Measurements from ENCODE around the gene IP6K3. TPM values are rescaled to one million over a fixed set of nuclear protein-coding genes. Genes with fewer than 3 reads are reported as not detected.

The IP6K3 gene
- total RNA-seq, 1 donor from 2014 or later = 47.6 TPM

DNA sequence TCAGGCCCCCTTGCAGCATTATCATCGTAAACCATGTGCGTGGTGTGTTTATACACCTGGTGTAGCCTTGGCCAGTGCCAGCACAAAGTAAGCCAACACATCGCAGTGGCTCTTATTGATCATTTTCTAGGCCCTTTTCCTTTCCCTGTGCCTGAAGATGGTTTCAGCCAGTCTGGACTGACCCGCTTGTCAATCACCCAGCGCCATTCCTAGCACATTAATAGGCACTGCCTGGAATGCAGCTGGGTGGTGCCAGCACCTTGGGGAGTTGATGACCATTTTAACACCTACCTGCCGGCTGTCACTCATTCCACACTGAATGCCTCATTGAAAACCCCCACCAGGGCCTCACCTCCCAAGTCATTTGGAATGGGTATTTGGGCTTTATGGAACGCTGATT lies 30.3 kb downstream of the IP6K3 start:
- ATAC-seq (no peak), DNase-seq (ENCODE audit: missing footprints) (no peak)
- intact Hi-C loops (cut with DNase I) = no loop called here

DNA sequence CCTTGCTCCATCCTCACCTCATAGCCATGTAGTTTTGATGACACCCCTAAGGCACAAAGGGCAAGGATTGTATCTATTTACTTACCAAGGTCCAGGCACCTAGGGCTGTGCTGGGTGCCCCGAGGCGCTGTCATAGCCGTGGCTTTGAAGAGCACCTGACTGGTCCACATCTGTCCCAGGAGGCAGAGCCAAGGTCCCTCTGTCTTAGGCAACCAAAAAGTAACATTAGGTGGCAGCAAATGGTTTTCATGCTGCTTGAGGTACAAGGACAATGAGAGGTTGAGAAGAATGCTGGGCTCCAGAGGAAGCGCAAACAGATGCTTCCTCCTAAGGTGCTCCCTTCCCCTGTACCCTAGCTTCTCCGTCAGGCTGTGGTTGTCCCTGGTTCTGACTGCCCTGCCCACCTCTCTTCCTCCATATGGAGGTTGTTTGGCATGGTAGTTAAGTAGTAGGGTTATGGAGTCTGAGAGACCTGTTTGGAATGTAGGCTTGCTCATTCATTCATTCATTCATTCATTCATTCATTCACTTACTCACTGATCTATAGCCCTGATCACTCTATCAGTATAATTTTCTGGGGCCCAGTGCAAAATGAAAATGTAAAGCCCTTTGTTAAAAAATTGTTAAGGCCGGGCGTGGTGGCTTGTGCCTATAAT lies 32.2 kb downstream of the IP6K3 start:
- no peak for ATAC-seq
- intact Hi-C loops (cut with DNase I) = no loop called here

DNA sequence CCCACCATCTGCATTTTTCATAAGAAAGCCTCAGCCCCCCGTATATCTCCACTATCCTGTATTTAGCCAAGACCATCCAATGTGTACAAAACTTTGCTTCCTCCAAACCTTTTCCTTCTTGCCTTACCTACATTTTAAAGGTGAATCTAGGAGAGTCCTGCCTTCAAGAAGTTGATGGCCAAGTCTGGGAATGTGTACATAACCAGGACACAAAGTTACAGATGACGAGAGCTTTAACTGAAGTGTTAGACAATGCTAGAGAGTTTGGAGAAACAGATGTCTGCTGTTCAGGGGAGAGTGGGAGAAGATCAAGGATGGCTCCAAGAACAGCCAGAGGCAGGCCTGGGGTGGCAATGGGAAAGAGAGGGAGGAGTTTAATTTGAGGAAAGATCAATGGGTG lies 32.9 kb downstream of the IP6K3 start:
- ATAC-seq (no peak), DNase-seq (ENCODE audit: missing footprints) (no peak)
- intact Hi-C loops (cut with DNase I) = no loop called here

More for the DNA sequence above, 32.2 kb downstream of the IP6K3 start:
- no peak for DNase-seq (ENCODE audit: missing footprints)

- no peak for ATAC-seq
- intact Hi-C loops (cut with DNase I) = no loop called here
These were observed 33.8 kb downstream of the IP6K3 start for GRCh38 chr6:33712914-33713313.

DNA sequence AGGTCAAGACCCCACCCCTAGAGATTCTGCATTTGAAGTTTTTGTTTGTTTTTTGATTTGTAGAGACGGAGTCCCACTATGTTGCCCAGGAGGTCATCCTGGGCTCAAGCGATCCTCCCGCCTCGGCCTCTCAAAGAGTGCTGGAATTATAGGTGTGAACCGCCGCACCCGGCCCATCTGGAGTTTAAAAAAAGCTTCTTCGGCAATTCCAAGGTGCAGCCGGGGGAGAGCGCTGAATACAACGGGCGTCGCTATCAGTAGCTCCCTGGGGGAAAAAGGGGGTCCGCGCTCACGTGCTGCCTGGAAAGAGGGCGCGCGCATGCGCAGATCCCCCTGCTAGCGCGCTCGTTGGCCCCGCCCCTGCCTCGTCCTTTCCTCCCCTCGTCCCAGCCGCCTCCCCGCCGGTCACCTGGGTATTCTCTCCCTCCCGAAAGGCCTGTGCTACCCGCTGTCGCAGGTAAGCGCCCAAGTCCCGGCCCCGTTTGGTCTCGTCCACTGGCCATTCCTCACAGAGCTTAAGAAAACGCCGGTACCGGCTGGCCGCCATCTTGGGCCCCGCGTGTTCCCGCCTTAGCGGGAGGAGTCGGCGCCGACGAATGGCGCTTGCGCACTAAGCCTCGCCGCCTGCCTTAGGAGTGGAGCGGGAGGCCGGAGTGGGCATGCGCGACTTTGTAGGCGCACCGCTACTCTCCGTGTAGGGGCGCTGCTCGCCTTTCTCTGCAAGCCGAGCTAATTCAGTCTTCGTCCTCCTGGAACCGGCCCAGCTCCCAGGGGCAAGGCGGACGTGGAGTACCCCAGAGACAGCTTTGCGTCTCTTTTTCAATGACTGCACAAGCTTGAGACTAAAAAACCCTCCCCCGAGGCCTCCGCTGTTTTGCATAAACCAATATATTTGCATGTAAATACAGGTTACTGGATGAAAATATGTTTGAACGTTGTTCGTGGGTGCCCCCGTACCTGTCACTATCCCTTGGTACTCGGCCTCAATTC lies 35.3 kb downstream of the IP6K3 start, which contains the start of gene UQCC2:
Gene UQCC2, minus strand, starts transcription at position 561 of the 990 bp plus-strand sequence. Its CDS starts 14 bp downstream, at position 547.
- DNase-seq (ENCODE audit: missing footprints) (peak; percentile 99), ATAC-seq (peak; percentile 98)
- intact Hi-C loops (cut with DNase I) = loop anchor here (1.0 to 2.0 kb wide), 2 partner anchors 33 to 51 kb away; no protein-coding TSS in a partner anchor

More at GRCh38 chr6:33712914-33713313, 33.8 kb downstream of the IP6K3 start:
- DNase-seq (ENCODE audit: missing footprints) = no peak

DNA sequence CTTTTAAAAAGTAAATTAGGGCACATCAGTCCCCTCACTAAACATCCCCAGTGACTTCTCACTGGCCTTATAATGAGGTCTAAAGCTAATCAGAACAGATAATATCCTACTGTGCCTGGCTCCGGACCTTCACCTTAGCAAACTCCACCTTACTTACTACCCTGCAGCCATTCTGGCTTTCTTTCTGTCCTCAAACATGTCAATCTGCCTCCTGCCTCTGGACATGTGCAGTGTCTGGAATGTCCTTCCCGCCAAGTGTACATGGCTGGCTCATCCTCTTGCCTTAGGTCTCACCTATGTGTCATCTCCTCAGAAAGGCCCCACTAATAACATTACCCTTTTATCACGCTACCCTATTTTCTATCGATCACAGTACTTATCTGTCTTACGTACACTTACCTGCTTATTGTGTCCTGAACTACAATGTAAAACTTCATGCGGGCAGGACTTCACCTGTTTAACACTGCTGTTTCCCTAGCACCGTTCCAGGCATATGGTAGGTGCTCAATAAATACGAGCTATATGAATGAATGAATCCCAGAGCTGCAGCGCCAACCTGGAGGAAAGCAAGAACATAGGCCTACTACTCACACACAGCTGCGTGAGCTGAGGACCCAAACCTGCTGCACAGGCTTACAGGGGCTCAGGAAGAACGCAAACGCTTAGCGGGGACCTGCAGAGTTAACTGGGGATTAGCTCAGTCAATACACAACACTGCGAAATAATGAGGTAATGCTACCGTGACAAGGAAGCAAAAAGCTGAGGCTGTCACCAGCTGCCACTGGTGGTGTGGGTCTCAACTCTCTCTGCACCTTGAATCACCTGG lies 36.2 kb downstream of the IP6K3 start:
- intact Hi-C loops (cut with DNase I) = loop anchor here (1.0 to 2.0 kb wide), 2 partner anchors 34 to 52 kb away; no protein-coding TSS in a partner anchor
- no peak for DNase-seq (ENCODE audit: missing footprints)
- no peak for ATAC-seq

GRCh38 chr6:33709605-33710295 lies 37.0 kb downstream of the IP6K3 start:
- DNase-seq (ENCODE audit: missing footprints) (no peak), ATAC-seq (no peak)
- intact Hi-C loops (cut with DNase I) = loop anchor here (2.0 kb wide), 1 partner anchor 35 kb away; no protein-coding TSS in a partner anchor

DNA sequence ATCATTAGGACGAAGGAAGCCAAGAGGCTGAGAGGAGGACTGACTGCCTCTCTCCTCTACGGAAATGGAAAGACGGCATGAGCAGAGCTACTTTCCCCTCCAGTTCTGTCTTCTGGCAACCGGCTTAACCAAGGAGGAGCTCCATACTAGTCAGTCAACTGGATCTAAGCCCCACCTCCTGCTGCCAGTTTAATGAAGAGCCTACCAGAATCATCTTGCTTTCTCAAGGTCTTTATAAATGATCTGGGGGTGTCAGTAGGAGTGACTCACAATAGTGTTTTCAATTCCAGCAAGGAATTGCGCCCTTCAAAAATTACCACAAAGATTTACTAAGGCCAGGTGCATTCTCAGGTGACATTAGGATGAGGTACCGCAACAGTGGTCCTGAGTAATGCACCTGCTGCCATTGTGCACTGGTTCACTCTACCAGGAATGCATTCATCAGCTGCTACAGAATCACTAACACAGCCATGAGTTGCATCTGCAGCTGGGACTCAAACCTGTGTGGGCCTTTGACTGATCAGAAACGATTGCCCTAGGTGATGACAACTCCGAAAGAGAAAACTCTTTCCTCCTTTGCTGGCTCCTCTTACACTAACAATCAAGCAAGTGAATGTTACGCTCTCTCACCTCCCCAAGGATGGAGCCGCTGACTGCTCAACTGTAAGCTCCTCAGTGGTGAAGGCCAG lies 38.0 kb downstream of the IP6K3 start:
- ATAC-seq (no peak), DNase-seq (ENCODE audit: missing footprints) (no peak)
- intact Hi-C loops (cut with DNase I) = no loop called here

DNA sequence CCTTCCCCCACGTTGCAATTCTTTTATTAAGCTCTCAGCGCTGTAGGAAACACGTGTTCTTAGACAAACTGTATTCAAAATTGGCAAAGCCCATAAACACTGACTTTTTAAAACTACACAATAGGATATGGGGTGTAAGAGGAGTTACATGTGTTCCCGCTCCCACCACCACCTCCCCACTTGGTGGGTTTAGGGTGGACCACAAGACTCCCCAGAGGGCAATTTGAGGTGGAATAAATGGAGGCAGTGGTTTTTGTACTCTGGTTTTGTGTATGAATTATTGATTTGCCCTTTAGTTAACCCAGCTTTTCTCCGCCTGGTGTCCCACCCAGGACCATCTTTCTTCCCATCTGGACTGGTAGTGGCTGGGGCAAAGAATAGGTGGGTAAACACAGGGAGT lies 38.9 kb downstream of the IP6K3 start:
- intact Hi-C loops (cut with DNase I) = no loop called here
- ATAC-seq = no peak

GRCh38 chr6:33705955-33706725 lies 40.6 kb downstream of the IP6K3 start:
- DNase-seq (ENCODE audit: missing footprints) = no peak
- intact Hi-C loops (cut with DNase I) = no loop called here

More for the DNA sequence above, 38.9 kb downstream of the IP6K3 start:
- no peak for DNase-seq (ENCODE audit: missing footprints)

DNA sequence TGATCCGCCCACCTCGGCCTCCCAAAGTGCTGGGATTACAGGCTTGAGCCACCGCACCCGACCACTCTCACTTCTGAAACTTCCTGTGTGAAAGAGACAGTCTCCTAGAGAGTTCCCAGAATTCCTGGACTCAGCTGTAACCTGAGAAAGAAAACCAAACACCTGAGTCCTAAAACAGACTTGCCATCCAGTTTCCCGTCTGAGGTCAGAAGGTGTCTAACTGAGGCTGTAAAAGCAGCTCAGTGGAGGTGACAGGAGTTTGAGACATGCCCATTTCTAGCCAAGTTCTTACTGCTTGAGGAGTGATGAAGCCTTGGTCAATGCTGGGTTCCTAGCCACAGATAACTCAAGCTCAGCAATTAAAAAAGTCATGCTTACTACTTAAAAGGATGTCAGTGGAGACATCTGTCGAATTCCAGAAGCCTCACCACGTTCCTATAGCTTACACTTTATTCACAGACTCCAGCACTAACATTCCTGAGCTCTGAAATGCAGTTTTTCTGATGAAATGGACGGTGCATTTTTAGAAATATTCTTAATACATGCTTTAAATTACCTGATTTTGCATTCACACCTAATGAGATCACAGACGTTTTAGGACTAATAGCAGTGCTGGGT lies 41.3 kb downstream of the IP6K3 start:
- no peak for DNase-seq (ENCODE audit: missing footprints)
- intact Hi-C loops (cut with DNase I) = no loop called here
- no peak for ATAC-seq

More at GRCh38 chr6:33705955-33706725, 40.6 kb downstream of the IP6K3 start:
- ATAC-seq = no peak

DNA sequence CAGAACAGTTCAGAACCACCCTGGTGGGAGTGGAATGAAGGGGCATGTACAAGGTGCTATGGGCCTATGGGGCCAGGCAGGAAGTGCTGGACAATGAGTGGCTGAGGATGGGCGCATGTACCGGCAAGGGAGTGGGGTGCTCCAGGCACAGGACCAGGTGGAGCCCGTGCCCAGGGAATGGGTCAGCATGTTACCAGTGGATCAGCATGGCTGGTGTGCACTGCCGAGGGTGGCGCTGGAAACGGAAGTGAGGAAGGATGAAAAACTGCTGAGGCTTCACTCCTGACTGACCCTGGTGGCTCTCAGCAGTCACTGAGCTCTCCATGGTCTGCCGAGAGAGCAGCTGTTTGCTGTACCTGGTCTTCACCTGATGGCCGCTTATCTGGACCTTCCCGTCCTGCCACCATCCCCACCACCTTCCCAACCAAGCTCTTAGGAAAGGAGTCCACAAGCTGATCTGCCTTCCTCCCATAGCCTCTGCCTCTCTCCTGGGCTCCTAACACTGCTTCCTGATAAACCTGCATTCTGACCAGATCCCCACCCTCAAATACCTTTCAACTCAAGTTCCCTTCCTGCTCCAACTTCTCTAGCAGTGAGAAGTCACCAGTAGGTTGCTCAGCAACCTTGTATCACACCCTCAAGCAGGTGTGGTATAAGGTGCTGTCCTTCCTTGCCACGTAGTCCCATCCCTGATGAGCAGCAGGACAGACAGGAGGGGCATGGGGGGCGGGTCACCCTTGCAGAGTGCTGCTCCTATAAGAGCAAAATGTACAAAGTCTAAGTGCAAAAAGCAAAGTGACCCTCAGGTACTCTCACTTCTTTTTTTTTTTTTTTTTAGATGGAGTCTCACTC lies 42.3 kb downstream of the IP6K3 start:
- no peak for DNase-seq (ENCODE audit: missing footprints)

GRCh38 chr6:33702345-33702977 lies 44.2 kb downstream of the IP6K3 start:
- peak; percentile 45 for DNase-seq (ENCODE audit: missing footprints)
- peak; percentile 68 for ATAC-seq
- intact Hi-C loops (cut with DNase I) = no loop called here

More for the DNA sequence above, 42.3 kb downstream of the IP6K3 start:
- intact Hi-C loops (cut with DNase I) = no loop called here
- ATAC-seq = no peak

- intact Hi-C loops (cut with DNase I) = no loop called here
- DNase-seq (ENCODE audit: missing footprints) = peak; percentile 69
- ATAC-seq = peak; percentile 43
These were observed 46.2 kb downstream of the IP6K3 start for GRCh38 chr6:33700391-33701050.

Measured in Right ventricle myocardium inferior (tissue), 1 donor.